C4-2B (cell line): ENCODE measurements around the gene OR2F2.

Experiments
- ZFX ChIP-seq: fragments of 450-650 bp; IDR thresholded peaks from 2 replicates; pipeline ENCODE4 v1.6.1; 2017
- TF ChIP-seq, protein P1 (sequence below): fragments of 450-650 bp; conservative IDR thresholded peaks from 2 replicates; pipeline ENCODE4 v1.5.1; 2017; ENCODE audit warnings: mild to moderate bottlenecking

DNA sequence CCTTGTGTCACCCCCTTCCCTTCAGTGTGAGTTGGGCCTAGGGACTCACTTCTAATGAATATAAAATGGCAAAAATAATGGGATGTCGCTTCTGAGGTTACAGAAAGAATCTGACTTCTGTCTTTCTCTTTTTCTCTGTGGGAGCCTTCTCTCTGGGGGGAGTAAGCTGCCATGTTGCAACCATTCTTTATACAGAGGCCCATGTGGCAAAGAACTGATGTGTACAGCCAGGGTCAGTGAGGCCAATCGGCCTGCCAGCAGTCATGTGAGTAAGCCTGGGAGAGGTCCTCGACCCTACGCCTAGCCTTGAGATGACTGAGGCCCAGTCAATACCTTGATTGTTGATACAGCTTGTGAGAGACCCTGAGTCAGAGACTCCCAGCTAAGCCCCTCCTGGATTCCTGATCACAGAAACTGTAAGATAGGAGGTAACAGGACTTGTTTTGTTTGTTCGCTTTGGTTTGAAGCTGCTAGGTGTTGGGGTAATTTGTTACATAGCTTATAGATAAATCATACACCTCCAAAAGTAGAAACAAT, 34.7 kb upstream of the OR2F2 start:
- TF ChIP-seq, protein P1, sequence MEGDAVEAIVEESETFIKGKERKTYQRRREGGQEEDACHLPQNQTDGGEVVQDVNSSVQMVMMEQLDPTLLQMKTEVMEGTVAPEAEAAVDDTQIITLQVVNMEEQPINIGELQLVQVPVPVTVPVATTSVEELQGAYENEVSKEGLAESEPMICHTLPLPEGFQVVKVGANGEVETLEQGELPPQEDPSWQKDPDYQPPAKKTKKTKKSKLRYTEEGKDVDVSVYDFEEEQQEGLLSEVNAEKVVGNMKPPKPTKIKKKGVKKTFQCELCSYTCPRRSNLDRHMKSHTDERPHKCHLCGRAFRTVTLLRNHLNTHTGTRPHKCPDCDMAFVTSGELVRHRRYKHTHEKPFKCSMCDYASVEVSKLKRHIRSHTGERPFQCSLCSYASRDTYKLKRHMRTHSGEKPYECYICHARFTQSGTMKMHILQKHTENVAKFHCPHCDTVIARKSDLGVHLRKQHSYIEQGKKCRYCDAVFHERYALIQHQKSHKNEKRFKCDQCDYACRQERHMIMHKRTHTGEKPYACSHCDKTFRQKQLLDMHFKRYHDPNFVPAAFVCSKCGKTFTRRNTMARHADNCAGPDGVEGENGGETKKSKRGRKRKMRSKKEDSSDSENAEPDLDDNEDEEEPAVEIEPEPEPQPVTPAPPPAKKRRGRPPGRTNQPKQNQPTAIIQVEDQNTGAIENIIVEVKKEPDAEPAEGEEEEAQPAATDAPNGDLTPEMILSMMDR = no peak
- no peak for TF ChIP-seq ZFX
